B cell (primary cell): ENCODE measurements around the gene FTH1. TPM values are rescaled to one million over a fixed set of nuclear protein-coding genes. Genes with fewer than 3 reads are reported as not detected.

ENCODE experiments used
- ATAC-seq: fragments of 200-7000 bp; cut with Tn5 transposase; one replicate; pipeline ENCODE4 v1.10.0; 2021; ENCODE audit warnings: low read depth, mild to moderate bottlenecking, moderate number of reproducible peaks, moderate library complexity
- CTCF ChIA-PET: fragments of 350-600 bp; sonication (Branson Sonifier 250); formaldehyde crosslinking; loops from one replicate; lab custom pipeline; 2021; ENCODE audit warnings: antibody characterized with exemption, inconsistent platforms; lab: Charles Lee
- POLR2A ChIA-PET: fragments of 350-600 bp; sonication (Branson Sonifier 250); formaldehyde crosslinking; loops from one replicate; lab custom pipeline; 2021; ENCODE audit warnings: antibody characterized with exemption; lab: Charles Lee
- DNase-seq: peaks from one replicate; pipeline ENCODE4 v3.0.0; 2013
- H2AFZ ChIP-seq: 2 replicates; pipeline ENCODE4 v1.6.1; 2012; ENCODE audit warnings: mild to moderate bottlenecking, low read depth, low read length; ENCODE audit not compliant: insufficient read depth, poor library complexity, severe bottlenecking
- H3K27ac ChIP-seq, 2 donors: 1 replicate in 1 of 2; 2 replicates in 1 of 2; pipeline ENCODE4 v1.5.1; 2012 to 2013; ENCODE audit warnings: low read length in 2 of 2, mild to moderate bottlenecking in 2 of 2, moderate library complexity in 1 of 2
- H3K27me3 ChIP-seq, 4 experiments: fragments of 200-600 bp in 1 of 4; sonication (generic) in 1 of 4; replicated peaks in 1 of 4; 1 replicate in 2 of 4; 2 replicates in 2 of 4; pipeline versions ENCODE4 v1.6.1 to v1.7.0; 2013 to 2016; ENCODE audit warnings: low read length in 3 of 4, mild to moderate bottlenecking in 2 of 4, mixed read lengths in 1 of 4, moderate library complexity in 1 of 4; ENCODE audit not compliant: insufficient read depth in 4 of 4, control insufficient read depth in 3 of 4; ENCODE audit errors: control extremely low read depth in 1 of 4
- H3K36me3 ChIP-seq, 2 experiments: replicated peaks in 1 of 2; 1 replicate in 1 of 2; 2 replicates in 1 of 2; pipeline versions ENCODE4 v1.6.1 to v1.7.1; 2013; ENCODE audit warnings: low read length in 1 of 2; ENCODE audit not compliant: insufficient read depth in 2 of 2, control insufficient read depth in 1 of 2; ENCODE audit errors: control extremely low read depth in 1 of 2, extremely low read depth in 1 of 2
- H3K4me1 ChIP-seq, 2 donors: fragments of 200-600 bp in 1 of 2; sonication (generic) in 1 of 2; 1 replicate in 1 of 2; 2 replicates in 1 of 2; pipeline versions ENCODE4 v1.5.1 to v1.6.1; 2013 to 2017; ENCODE audit warnings: low read length in 2 of 2; ENCODE audit not compliant: control insufficient read depth in 2 of 2, insufficient read depth in 2 of 2
- H3K4me2 ChIP-seq: replicated peaks from 2 replicates; pipeline ENCODE3; 2012; ENCODE audit warnings: mild to moderate bottlenecking, low read depth, low read length; ENCODE audit not compliant: poor library complexity, severe bottlenecking
- H3K4me3 ChIP-seq, 5 experiments: fragments of 200-600 bp in 1 of 5; sonication (generic) in 1 of 5; 1 replicate in 3 of 5; 2 replicates in 2 of 5; pipeline versions ENCODE4 v1.5.1 to v1.7.0; 2011 to 2016; ENCODE audit warnings: low read length in 4 of 5, mild to moderate bottlenecking in 4 of 5, low read depth in 2 of 5, control low read depth in 1 of 5, moderate library complexity in 1 of 5; ENCODE audit not compliant: insufficient read depth in 1 of 5; ENCODE audit errors: control extremely low read depth in 1 of 5, extremely low read depth in 1 of 5
- H3K79me2 ChIP-seq: fragments of 200-600 bp; sonication (generic); one replicate; pipeline ENCODE4 v1.6.0; 2016; ENCODE audit warnings: low read length; ENCODE audit not compliant: control insufficient read depth, insufficient read depth
- H3K9ac ChIP-seq: fragments of 200-600 bp; sonication (generic); 2 replicates; pipeline ENCODE4 v1.6.1; 2017; ENCODE audit warnings: mild to moderate bottlenecking, low read length, moderate library complexity
- H3K9me3 ChIP-seq, 3 donors: one replicate each; pipeline versions ENCODE4 v1.6.1 to v1.7.1; 2013; ENCODE audit warnings: low read length in 2 of 3; ENCODE audit not compliant: control insufficient read depth in 2 of 3, insufficient read depth in 1 of 3; ENCODE audit errors: control extremely low read depth in 1 of 3
- H4K20me1 ChIP-seq: 2 replicates; pipeline ENCODE4 v1.6.0; 2012; ENCODE audit warnings: mild to moderate bottlenecking, low read length; ENCODE audit not compliant: insufficient read depth, control insufficient read depth, poor library complexity, severe bottlenecking
- H3K27ac Mint-ChIP-seq: one replicate; pipeline ENCODE4 v1.8.0; 2021; ENCODE audit warnings: mixed read lengths
- H3K27me3 Mint-ChIP-seq: one replicate; pipeline ENCODE4 v1.8.0; 2021; ENCODE audit warnings: mixed read lengths
- H3K4me1 Mint-ChIP-seq: one replicate; pipeline ENCODE4 v1.8.0; 2021; ENCODE audit warnings: mixed read lengths
- H3K4me3 Mint-ChIP-seq: one replicate; pipeline ENCODE4 v1.8.0; 2021; ENCODE audit warnings: mixed read lengths
- H3K9me3 Mint-ChIP-seq: one replicate; pipeline ENCODE4 v1.8.0; 2022; ENCODE audit warnings: mixed read lengths; ENCODE audit not compliant: insufficient read depth
- CTCF ChIP-seq: fragments of 200-600 bp; IDR thresholded peaks from one replicate; pipeline ENCODE4 v1.8.0; 2022; ENCODE audit warnings: antibody characterized with exemption, mild to moderate bottlenecking
- EZH2 ChIP-seq: IDR thresholded peaks from 2 replicates; pipeline ENCODE4 v1.6.1; 2012; ENCODE audit warnings: borderline replicate concordance, low read depth, mild to moderate bottlenecking, moderate library complexity, low read length; ENCODE audit not compliant: insufficient read depth, poor library complexity, severe bottlenecking
- WGBS: methylation state at CpG from one replicate; pipeline ENCODE4 v1.1.5; 2013; ENCODE audit warnings: missing lambda C conversion rate; ENCODE audit not compliant: insufficient coverage; 5-methylcytosine and 5-hydroxymethylcytosine counted together
- intact Hi-C: fragments of 100-400 bp; cut with micrococcal nuclease; formaldehyde crosslinking; loops from one replicate; pipeline ENCODE4 v1.10.0; 2022
- polyA plus RNA-seq: library from polyadenylated mRNA; depleted of rRNA; stranded (reverse); fragments of >200 nt; gene quantifications from 2 replicates; pipeline ENCODE4 v1.2.3, GENCODE V29; 2012
- total RNA-seq, 2 donors: library from RNA; stranded (reverse); fragments of 120-200 nt in 1 of 2; gene quantifications; 1 replicate in 1 of 2; 2 replicates in 1 of 2; pipeline versions ENCODE4 v1.2.3 to v1.2.4, GENCODE V29; 2013 to 2022

The FTH1 gene
- total and polyA plus RNA-seq, 2 donors (not counting 1 experiment from before 2014, with no cell fraction given), result 1,136 to 1,314 TPM

GRCh38 chr11:61947486-61948210 lies 19.8 kb downstream of the FTH1 start:
- H3K4me3 ChIP-seq, result no peak overlapping the region
- no peaks in the 10 kb centered on the region for H3K27me3 ChIP-seq
- peak overlapping the region; percentile 26 for H2AFZ ChIP-seq
- H3K36me3 ChIP-seq, result no peaks in the 10 kb centered on the region
- no peak overlapping the region for H3K9ac ChIP-seq
- H3K9me3 Mint-ChIP-seq, result no peaks in the 10 kb centered on the region
- 0% methylated on average over 4 of the region's 8 CpGs for WGBS
- H3K4me2 ChIP-seq, result peak overlapping the region; percentile 54
- no peak overlapping the region for H3K4me3 Mint-ChIP-seq
- intact Hi-C loops, result loop anchor here (1.0 kb wide), 4 partner anchors 48 to 150 kb away; no protein-coding TSS in a partner anchor
- H3K27me3 Mint-ChIP-seq, result peaks cover 4% of the 10 kb centered on the region
- no peaks in the 10 kb centered on the region for H4K20me1 ChIP-seq
- POLR2A ChIA-PET, result interaction anchor here (0.8 to 1.5 kb wide), 5 partner anchors 17 to 75 kb away, joined by 3 to 11 read pairs (median 5); partner anchors contain the start of gene FTH1
- H3K27ac ChIP-seq, result no peak overlapping the region
- peak; percentile 90 for ATAC-seq
- H3K4me1 Mint-ChIP-seq, result peaks cover 8% of the 10 kb centered on the region
- no peaks in the 10 kb centered on the region for H3K9me3 ChIP-seq
- CTCF ChIA-PET, result interaction anchor here (0.7 to 10.2 kb wide), 48 partner anchors 10 to 226 kb away, joined by 3 to 217 read pairs (median 5); partner anchors contain the start of genes FADS3, FEN1, FTH1 and TMEM258
- TF ChIP-seq CTCF (peak; percentile 90), EZH2 (no peak)
- no peaks in the 10 kb centered on the region for H3K79me2 ChIP-seq
- DNase-seq, result peak; percentile 82
- peak overlapping the region; percentile 3 for H3K27ac Mint-ChIP-seq
- peaks cover 7 to 9% of the 10 kb centered on the region in 2 donors for H3K4me1 ChIP-seq

- ChIA-PET CTCF (interaction anchor here (0.7 to 10.2 kb wide), 41 partner anchors 9 to 225 kb away, joined by 3 to 217 read pairs (median 6); partner anchors contain the start of genes FADS3, FEN1, FTH1 and TMEM258), POLR2A (interaction anchor here (0.8 to 1.5 kb wide), 4 partner anchors 17 to 55 kb away, joined by 5 to 11 read pairs (median 6); partner anchors contain the start of gene FTH1)
- WGBS, result 100% methylated on average over 4 of the region's 5 CpGs
- Mint-ChIP-seq H3K4me3 (no peak overlapping the region), H3K27me3 (peaks cover 4% of the 10 kb centered on the region), H3K9me3 (no peaks in the 10 kb centered on the region), H3K4me1 (peaks cover 8% of the 10 kb centered on the region), H3K27ac (no peak overlapping the region)
- H3K79me2 ChIP-seq, result no peaks in the 10 kb centered on the region
- TF ChIP-seq CTCF, result no peak
- no peak for TF ChIP-seq EZH2
- H3K9ac ChIP-seq, result no peak overlapping the region
- H3K27me3 ChIP-seq, result no peaks in the 10 kb centered on the region
- H4K20me1 ChIP-seq, result no peaks in the 10 kb centered on the region
- ATAC-seq (no peak), DNase-seq (no peak)
- intact Hi-C loops, result loop anchor here (1.0 kb wide), 4 partner anchors 48 to 150 kb away; no protein-coding TSS in a partner anchor
- no peaks in the 10 kb centered on the region for H3K9me3 ChIP-seq
- H3K36me3 ChIP-seq, result no peaks in the 10 kb centered on the region
- no peak overlapping the region for H2AFZ ChIP-seq
- no peak overlapping the region for H3K4me2 ChIP-seq
- H3K4me3 ChIP-seq, result no peak overlapping the region
- no peak overlapping the region for H3K27ac ChIP-seq
- peaks cover 7 to 9% of the 10 kb centered on the region in 2 donors for H3K4me1 ChIP-seq
These were observed 20.5 kb downstream of the FTH1 start for GRCh38 chr11:61946894-61947293.
